Panc1 (cell line): ENCODE measurements around the gene ENTPD2. TPM values are rescaled to one million over a fixed set of nuclear protein-coding genes. Genes with fewer than 3 reads are reported as not detected.

Source experiments
- ATAC-seq: fragments of 200-7000 bp; cut with Tn5 transposase; 2 replicates; pipeline ENCODE4 v1.9.1; 2020; ENCODE audit warnings: mild to moderate bottlenecking, moderate library complexity
- BruUV-seq: library from RNA; stranded (reverse); fragments of 400-500 nt; replicated peaks from 2 replicates; lab custom pipeline; 2021; lab: Mats Ljungman, UMichigan
- CTCF ChIA-PET: fragments of 300-600 bp; sonication (Branson Sonifier 250); formaldehyde crosslinking; loops from one replicate; lab custom pipeline; 2022; ENCODE audit warnings: antibody characterized with exemption; lab: Charles Lee
- POLR2A ChIA-PET: fragments of 300-600 bp; sonication (Branson Sonifier 250); formaldehyde crosslinking; loops from one replicate; lab custom pipeline; 2022; ENCODE audit warnings: antibody characterized with exemption; lab: Charles Lee
- DNase-seq: peaks from one replicate; pipeline ENCODE4 v3.0.0-alpha.2; 2010; ENCODE audit warnings: low read depth, low spot score
- H3K27ac ChIP-seq: 2 replicates; pipeline ENCODE4 v1.5.1; 2011; ENCODE audit warnings: mild to moderate bottlenecking, low read length, inconsistent platforms
- H3K27me3 ChIP-seq: fragments of 200-500 bp; sonication (Bioruptor generic); 2 replicates; pipeline ENCODE4 v1.6.0; 2014; ENCODE audit warnings: low read length, inconsistent platforms; ENCODE audit not compliant: control insufficient read depth, insufficient read depth
- H3K36me3 ChIP-seq: fragments of 200-500 bp; sonication (Bioruptor generic); 2 replicates; pipeline ENCODE4 v1.5.1; 2014; ENCODE audit warnings: inconsistent platforms, mild to moderate bottlenecking, low read length, moderate library complexity; ENCODE audit not compliant: control insufficient read depth, insufficient read depth
- H3K4me1 ChIP-seq: 2 replicates; pipeline ENCODE4 v1.5.1; 2011; ENCODE audit warnings: inconsistent platforms, mild to moderate bottlenecking, low read length, moderate library complexity; ENCODE audit not compliant: control insufficient read depth, insufficient read depth
- H3K4me3 ChIP-seq, 2 experiments: 2 replicates each; pipeline ENCODE4 v1.5.1; 2011 to 2012; ENCODE audit warnings: low read depth in 2 of 2, low read length in 2 of 2, mild to moderate bottlenecking in 2 of 2, inconsistent platforms in 1 of 2, moderate library complexity in 1 of 2
- H3K9me3 ChIP-seq: fragments of 200-500 bp; sonication (Bioruptor generic); 2 replicates; pipeline ENCODE4 v1.5.1; 2014; ENCODE audit warnings: low read depth, mild to moderate bottlenecking, inconsistent platforms, low read length, moderate library complexity; ENCODE audit not compliant: control insufficient read depth, insufficient read depth
- CTCF ChIP-seq: fragments of 450-650 bp; IDR thresholded peaks from 2 replicates; pipeline ENCODE4 v1.5.1; 2017; ENCODE audit warnings: mild to moderate bottlenecking
- POLR2AphosphoS5 ChIP-seq: IDR thresholded peaks from 2 replicates; pipeline ENCODE4 v1.6.1; 2012; ENCODE audit warnings: mild to moderate bottlenecking, low read depth, low read length, moderate library complexity
- REST ChIP-seq, 2 experiments: IDR thresholded peaks; 2 replicates each; pipeline ENCODE4 v1.6.1; 2011 to 2012; ENCODE audit warnings: low read depth in 2 of 2, control low read depth in 1 of 2, low read length in 1 of 2, mild to moderate bottlenecking in 1 of 2, moderate library complexity in 1 of 2; ENCODE audit not compliant: insufficient read depth in 1 of 2
- SIN3A ChIP-seq: IDR thresholded peaks from 2 replicates; pipeline ENCODE4 v1.6.1; 2012; ENCODE audit warnings: low read depth, mild to moderate bottlenecking, low read length, moderate library complexity, borderline replicate concordance; ENCODE audit not compliant: insufficient read depth
- TCF7L2 ChIP-seq: IDR thresholded peaks from 2 replicates; pipeline ENCODE4 v1.6.1; 2011; ENCODE audit warnings: mild to moderate bottlenecking, low read depth, low read length, inconsistent platforms
- in situ Hi-C: cut with HindIII; loops from 2 replicates; pipeline ENCODE4 v1.10.0; 2016; ENCODE audit warnings: low sequenced_read_pairs, low pct_unique_long_range_greater_than_20kb
- intact Hi-C: fragments of 100-400 bp; cut with micrococcal nuclease; formaldehyde crosslinking; loops from one replicate; pipeline ENCODE4 v1.10.0; 2022; ENCODE audit not compliant: unreplicated experiment
- total RNA-seq: library from RNA; stranded (reverse); gene quantifications from one replicate; pipeline ENCODE4 v1.2.1, GENCODE V29; 2021; ENCODE audit not compliant: unreplicated experiment

The ENTPD2 gene
- total RNA-seq, 1 experiment from 2014 or later = 2.8 TPM

DNA sequence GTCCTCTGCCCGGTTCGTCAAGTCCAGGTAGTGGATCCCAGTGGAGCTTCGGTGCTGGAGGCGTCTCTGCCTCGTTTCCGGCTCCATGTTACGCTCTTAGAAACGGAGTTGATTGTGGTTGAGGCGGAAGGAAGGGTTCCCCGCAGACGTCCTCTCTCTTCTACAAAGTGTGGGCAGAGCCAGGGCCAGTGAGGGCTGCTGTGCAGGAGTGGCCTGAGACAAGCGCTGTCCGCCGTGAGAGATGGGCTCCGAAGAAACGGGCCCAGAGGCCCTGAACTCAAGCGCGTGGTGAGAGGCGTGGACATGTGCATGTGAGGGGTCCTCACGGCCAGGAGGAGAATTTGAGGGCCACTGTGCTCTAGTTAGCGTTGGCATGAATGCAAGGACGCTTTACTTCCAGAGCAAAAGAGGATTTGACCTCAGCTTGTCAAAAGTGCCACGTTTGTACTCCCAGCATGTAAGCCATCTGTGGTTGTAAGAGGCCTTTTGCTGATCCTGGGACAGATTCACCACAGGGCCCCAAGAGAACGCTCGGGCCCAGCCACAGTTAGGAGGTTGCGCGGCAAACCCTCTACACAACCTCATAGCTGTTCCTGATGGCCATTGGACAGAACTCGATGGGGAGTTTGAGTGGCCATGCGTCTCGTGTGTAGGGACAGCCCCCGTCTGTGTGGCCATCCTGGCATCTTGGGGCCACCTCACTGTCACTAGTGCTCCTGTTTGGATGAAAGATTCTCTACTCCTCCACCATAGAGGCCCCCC, 43.1 kb upstream of the ENTPD2 start:
- H3K9me3 ChIP-seq = no peaks in the 10 kb centered on the region
- ChIA-PET CTCF (no interaction called here), POLR2A (no interaction called here)
- no peaks in the 10 kb centered on the region for H3K27me3 ChIP-seq
- TF ChIP-seq TCF7L2 (no peak), REST (IDR thresholded peaks at IDR 0.05; ENCODE audit: insufficient read depth in 1 of 2, low read depth in 2 of 2, low read length in 1 of 2) (no peak), CTCF (no peak), POLR2AphosphoS5 (no peak), SIN3A (no peak)
- no peak overlapping the region for H3K4me3 ChIP-seq
- ATAC-seq = no peak
- no peaks in the 10 kb centered on the region for H3K4me1 ChIP-seq
- DNase-seq = no peak
- H3K36me3 ChIP-seq = no peaks in the 10 kb centered on the region; the same call in none of the 2 replicates
- intact Hi-C loops (no loop called here), in situ Hi-C loops (no loop called here)
- no peak overlapping the region for H3K27ac ChIP-seq
- no TSS peak for BruUV-seq

DNA sequence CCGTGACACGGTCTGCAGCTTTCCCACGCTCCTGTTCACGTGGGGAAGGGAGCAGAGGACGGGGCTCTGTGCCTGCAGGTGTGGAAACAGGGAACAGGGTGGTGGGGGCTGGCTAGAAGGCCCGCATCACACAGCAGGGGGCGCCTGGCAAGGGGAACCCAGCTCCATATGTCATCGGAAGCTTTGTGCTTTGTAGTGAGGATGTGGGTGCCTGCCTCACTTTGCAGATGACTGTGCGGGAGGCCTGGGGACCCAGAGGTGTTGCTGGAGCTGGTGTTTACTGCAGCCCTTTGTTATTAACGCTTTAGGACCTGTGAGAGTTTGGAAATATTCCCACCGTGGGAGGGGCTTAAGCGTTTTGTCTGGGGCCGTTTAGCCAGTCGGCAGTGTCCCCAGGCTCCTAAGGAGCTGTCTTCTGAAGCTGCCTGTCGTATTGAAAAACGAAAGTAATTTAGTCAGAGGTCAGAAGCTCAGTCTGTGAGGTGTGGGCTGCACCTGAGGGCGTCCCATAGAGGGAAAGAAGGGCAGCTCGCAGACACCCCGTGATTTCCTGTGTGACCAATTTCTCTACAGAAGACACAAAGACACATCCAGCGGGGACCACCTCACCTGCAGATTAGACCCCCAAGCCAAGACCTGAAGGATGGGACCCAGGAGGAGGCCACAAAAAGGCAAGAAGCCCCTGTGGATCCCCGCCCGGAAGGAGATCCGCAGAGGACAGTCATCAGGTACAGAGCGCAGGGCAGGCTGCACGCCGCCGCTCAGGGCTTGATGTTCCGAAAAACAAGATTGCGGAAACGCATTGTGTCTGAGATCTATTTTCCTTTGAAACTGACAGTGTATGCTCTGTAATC, 42.0 kb upstream of the ENTPD2 start:
- BruUV-seq = no TSS peak
- POLR2A ChIA-PET = interaction anchor here (0.6 kb wide), 1 partner anchor 11 kb away, joined by 6 read pairs; no protein-coding TSS in a partner anchor
- Histone ChIP-seq H3K9me3 (no peaks in the 10 kb centered on the region), H3K27me3 (no peaks in the 10 kb centered on the region), H3K4me1 (no peaks in the 10 kb centered on the region), H3K4me3 (no peak overlapping the region), H3K36me3 (no peaks in the 10 kb centered on the region; the same call in none of the 2 replicates), H3K27ac (no peak overlapping the region)
- ATAC-seq (peak; percentile 58; the same call in 1 of the 2 replicates), DNase-seq (no peak)
- CTCF ChIA-PET = no interaction called here
- in situ Hi-C loops = no loop called here
- no peak for TF ChIP-seq REST (IDR thresholded peaks at IDR 0.05; ENCODE audit: insufficient read depth in 1 of 2, low read depth in 2 of 2, low read length in 1 of 2)
- TF ChIP-seq CTCF = no peak
- no peak for TF ChIP-seq TCF7L2
- no peak for TF ChIP-seq POLR2AphosphoS5
- TF ChIP-seq SIN3A = no peak
- intact Hi-C loops = no loop called here
